ENCODE measurements around the gene C12orf42.
"Not testable (repeated sequence)": the region's sequence is repeated elsewhere in the genome, so short reads cannot be mapped to it uniquely, and the experiment has no call there.

C12orf42 gene

DNA sequence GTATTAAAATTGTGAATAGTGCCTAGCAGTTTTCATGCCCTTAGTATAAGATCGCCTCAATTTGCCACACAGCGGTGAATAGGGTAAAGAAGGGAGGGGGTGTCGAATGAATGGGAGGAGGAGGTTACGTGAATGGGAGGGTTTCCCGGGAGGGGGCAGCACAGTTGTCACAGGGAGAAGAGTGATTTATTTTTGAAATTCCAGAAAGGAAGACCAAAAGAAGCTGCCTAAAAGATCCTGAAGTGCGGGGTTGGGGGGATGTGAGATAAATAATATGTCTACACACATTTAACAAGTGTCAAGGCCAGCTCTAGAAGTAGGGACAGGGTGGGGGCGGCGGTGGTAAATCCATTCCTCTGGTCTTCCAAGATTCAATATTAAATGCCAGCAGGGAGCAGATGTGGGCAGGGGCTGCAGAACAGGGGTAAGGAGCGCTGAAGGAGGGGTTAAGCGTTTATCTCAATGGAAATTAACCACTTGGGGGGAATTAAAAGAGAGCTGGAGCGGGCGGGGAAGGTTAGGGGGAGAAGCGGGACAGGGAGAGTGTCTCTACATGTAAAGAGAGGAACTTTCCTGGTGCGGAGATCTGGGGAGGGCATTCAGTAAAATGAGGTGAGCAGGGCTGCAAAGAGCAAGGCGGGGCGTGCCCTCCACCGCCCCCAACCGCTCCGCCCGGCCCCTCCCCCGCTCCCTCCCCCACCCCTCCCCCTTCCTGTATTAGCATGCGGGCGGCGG, 867 bp downstream of the C12orf42 start:
- DNase-seq: no peak

DNA sequence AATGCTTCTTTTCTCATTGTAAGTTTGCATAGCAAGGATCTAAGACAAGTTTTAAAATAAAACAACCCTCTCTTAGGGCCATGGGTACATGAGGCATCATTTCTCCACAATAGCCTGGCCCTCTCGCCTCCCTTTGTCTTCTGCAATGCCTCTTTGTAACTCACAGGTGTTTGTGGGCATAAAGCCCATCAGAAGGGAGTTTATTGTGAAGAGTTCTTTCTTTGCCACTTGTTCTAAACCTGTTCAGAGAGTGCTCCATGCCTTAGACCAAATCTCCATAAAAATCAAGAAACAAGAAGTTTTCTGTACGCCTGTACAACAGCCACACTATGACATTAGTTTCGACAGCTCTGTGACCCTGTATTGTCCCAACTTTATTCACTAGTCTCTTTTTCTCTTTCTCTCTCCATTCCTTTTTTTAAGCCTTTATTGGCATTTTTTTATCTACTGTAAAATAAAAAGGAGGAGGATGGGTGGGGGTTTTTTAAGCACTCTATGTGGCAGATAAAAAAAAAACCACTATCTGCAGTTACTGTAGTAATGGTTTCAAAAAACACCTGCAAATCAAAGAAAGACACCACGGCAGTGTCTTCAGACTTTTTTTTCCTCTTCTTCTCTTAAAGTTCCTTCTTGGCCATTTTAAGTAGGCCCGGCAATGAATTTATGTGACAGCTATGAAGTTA, 1.6 kb downstream of the C12orf42 start:
- DNase-seq: no peak

DNA sequence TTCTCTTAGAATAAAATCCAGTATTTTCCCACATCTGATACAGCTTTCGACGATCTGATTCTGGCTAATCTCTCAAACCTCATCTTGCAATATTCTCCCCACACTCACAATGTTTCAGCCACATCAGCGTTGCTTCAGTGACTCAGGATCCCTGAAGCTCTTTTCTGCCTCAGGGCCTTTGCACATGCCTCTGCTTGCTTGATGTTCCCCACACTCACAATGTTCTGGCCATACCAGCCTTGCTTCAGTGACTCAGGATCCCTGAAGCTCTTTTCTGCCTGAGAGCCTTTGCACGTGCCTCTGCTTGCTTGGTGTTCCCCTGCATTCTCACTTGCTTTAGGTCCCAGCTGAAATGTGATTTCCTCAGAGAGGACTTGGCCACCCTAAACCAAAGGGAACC, 2.6 kb downstream of the C12orf42 start:
- no peak for DNase-seq

DNA sequence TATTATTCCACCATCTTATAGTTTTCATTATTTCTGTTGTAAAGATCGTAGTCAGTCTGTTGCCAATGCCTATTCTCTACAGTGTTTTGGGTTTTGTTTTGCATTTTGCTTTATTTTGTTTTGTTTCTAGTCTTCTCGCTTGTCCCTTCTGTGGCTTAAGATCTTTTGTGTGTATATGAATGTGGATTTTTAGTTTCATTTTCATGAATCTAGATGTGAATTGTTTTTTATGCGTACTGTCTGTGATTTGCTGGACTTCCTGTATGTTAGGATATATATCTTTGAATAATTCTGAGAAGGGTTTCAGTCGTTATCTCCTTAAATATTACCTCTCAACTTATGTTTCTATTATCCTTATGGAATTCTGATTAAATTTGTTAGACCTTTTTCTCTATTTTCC, 13.4 kb downstream of the C12orf42 start:
- no peak for DNase-seq

DNA sequence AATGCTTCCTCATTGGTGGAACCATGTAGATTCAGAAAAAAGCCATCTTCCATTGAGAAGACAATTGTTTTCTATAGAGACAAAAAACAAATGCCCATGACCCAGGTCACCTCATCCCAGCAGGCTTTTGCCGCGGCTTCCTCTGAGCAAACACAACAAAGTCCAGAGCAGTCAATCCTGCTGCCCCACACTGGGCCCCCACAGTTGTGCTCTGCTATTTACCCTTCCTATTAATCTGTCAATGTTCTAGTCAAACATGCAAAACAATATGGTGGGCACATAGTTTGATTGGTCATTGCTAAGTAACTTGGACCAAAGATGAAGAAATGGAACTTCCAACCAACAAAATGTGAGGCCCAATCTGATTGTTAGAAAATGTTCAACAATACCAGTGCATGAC, 20.7 kb downstream of the C12orf42 start:
- DNase-seq: no peak

DNA sequence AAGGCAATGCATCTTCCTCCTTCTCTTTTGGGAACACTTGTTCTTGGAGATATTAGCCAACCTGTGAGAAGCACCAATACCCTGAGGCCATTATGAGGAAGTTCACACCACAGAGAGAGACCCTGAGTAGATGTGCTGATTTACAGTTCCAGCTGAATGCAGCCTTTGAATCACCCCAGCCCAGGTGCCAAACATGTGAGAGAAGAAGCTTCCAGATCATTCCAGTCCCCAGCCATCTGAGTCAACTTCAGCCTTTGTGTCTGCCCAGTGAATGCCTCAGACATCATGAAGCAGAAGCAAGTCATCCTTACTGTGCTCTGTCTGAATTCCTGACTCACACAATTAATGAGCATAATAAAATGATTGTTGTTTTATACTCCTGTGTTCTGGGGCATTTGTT, 25.1 kb downstream of the C12orf42 start:
- DNase-seq: no peak

DNA sequence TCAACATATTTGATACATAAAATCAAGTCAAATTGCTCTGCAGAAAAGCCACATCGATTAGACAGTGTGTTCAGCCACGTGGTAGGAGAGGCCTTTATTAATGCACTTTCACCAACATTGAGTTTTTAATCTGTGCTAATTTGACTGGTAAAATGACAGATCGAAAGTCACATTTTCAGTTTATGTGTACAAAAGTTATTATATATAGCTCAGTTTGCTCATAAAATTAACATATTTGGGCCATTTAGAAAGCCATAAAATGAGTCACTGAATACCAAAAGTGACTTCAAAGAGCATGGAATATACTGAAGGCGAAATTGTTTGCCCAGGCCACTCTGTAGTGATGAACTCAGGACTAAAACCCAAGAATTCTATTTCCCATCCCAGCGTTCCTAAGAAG, 26.0 kb downstream of the C12orf42 start:
- DNase-seq: no peak

DNA sequence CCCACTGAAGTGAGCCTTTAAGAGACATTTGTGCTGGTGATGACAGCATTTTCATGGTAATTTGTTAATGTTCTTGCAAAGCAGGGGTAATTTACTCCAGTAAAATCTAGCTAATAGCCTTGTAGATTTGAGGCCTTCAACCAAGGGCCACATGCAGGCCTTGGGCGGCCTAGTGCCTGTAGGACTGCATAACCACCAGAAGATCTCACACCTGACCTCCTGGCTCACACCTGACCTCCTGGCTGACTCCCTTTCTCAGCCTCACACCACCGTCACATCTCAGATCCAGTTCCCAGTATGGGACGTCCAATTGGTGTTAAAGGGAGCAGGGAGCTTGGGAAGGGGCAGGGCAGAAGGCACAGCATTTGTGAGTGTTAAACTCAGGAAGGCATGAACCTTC, 26.9 kb downstream of the C12orf42 start:
- no peak for DNase-seq

DNA sequence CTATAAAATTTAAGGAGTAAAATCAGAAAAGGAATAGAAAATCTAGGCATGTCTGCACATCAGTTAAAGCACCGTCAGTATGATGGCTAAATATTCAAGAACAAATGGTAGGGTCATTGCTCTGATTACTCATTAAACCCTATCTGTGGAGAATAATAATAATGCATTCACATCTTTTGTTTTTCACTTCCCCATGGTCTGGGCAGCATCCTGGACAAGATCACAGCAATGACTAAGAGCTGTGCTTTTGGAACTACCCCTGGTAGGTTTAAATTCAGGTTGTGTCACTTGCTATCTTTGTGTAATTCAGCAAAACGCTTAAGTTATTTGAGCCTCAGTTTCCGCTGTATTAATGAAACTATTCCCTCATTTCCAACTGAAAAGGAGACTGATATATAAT, 33.1 kb downstream of the C12orf42 start:
- no peak for DNase-seq

DNA sequence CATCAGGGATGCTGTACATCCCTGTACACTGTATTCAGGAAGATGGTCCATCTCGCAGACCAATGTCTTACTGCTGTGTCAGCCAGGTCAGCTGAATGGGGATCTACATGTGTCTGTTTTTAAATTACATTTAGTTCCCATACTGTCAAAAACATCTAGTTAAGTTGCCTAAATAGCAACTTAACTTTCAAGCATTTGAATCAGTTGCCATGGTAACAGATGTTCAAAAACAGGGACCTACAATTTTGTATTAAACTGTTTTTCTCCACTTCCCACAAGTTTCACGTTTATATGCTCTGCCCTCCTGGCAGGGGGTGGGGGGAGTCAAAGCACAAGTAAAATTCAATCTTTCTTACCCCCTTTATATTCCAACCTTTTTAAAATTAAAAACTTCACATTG, 38.3 kb downstream of the C12orf42 start:
- no peak for DNase-seq

DNA sequence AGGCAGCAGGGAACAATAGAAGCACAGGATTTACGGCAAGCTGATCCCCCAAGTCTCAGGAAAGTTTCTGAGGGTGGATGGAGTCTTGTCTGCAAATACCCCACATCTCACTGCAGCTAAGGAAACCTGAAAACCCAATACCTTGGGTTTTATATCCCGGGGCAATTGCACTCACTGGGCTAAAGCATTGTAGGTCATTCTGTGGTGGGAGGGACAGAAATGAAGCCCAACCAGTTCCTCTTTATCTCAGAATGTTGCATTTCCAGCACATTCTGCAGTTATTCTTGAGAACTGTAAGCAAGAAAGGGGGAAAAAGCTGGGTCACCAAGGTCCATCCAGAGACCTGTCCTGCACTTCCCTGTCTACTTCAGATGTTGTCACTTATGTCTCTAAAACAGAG, 39.8 kb downstream of the C12orf42 start:
- DNase-seq: no peak

DNA sequence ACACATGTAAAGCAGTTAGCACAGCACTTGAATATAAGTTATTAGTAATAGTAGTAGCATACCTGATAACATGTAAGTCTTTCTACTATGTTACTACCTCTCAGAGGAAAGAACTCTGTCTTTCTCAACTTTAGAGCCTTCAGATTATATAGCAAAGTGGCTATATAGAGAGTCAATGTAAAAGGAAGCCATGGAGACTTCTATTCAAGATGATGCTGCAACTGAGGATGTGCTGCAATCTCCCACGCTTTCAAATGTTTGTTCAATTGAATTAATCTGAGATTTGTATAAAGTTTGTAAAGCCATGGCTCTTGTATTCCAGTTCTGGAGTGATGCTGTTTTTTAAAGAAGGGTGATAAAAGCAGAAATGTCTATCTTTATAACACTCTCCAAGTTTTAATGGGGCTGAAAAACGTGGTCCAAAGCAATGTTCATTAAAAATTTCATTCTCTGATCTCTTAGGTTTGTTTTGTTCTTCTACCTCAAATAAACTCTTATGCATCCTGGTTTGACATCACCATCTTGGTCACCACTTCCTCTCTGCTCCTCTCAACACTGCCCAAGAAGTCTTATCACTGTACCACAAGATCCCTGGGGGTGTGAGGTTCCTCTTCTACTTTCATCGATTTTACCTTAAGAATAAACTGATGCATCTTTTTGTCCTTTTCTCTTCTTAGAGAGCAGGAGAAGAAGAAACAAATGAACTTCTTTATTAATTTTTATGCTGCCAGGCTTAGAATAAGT, 40.6 kb downstream of the C12orf42 start:
- no peak for DNase-seq

DNA sequence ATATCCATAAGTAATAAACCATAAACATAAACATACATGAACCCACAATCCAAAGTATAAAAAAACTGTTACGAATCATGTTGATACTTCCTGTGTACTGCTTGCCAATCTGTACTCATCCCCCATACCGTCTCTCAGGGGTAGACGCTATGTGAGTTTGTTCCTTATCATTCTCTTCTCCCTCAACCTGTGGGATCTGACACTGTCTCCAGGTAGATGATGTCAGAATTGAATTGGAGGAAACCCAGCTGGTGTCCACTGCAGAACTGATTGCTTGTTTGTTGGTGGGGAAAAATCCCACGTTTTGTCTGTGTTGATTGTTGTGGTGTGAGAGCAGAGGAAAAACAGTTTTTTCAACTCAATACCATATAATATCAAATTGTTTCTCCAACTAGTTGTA, 50.8 kb downstream of the C12orf42 start:
- no peak for DNase-seq

DNA sequence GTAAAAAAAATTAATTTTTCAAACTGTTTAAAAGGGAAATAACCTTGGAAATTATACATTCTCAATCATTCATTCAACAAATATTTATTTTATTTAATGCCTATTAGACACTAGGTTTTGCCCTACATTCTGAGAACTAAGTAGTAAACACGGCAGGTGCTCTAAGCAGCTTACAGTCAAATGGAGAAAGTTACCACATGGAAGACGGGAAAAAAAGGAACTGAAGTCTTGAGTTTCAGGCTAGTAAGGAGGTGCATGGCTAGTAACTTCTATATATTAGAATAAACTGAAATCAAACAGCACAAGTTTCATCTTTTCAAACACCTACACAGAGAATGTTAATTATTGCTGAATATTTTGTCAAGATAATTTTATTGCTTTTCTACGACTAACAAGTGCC, 52.9 kb downstream of the C12orf42 start:
- no peak for DNase-seq

DNA sequence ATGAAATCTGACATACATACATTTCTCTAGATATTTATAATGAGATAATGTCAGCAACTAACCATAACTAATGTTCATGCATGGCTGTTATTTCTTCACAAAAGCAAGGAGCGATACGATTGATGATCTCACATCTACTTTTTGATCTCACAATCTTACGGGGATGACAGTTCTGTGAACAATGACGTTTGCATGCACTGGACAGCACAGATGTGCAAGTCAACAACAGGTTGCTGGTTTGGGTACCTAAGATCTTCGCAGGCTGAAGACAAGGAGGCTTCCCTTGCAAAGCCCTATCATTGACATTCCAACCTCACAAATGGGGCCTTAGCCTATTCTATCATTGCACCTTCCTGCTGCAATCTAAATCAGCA, 53.6 kb downstream of the C12orf42 start:
- DNase-seq: no peak

DNA sequence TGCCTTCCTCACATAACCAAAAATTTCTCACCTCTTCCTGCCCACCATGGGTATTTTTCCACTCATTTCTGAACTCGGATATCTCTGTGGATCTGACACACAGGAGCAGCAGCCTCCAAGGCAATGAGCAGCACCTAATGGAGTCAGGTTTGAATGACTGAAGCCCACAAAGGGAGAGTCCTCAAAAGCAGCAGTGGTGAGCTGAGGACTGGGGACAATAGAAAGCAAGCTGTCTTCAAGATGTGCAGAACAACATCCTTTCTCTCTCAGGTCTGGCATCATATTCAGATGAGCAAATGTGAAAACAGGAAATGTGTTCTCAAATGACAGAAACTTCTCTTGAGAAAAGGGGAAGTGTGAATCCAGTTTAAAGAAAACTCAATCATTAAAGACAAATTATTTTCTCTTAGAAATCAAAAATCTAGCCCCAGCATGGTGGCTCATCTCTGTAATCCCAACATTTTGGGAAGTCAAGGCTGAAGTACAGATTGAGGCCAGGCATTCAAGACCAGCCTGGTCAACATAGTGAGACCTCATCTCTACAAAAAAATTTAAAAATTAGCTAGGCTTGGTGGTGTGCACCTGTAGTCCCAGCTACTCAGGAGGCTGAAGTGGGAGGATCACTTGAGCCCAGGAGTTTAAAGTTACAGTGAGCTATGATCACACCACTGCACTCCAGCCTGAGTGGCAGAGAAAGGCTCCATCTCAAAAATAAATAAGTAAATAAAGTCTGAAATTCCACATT, 54.2 kb downstream of the C12orf42 start:
- no peak for DNase-seq

DNA sequence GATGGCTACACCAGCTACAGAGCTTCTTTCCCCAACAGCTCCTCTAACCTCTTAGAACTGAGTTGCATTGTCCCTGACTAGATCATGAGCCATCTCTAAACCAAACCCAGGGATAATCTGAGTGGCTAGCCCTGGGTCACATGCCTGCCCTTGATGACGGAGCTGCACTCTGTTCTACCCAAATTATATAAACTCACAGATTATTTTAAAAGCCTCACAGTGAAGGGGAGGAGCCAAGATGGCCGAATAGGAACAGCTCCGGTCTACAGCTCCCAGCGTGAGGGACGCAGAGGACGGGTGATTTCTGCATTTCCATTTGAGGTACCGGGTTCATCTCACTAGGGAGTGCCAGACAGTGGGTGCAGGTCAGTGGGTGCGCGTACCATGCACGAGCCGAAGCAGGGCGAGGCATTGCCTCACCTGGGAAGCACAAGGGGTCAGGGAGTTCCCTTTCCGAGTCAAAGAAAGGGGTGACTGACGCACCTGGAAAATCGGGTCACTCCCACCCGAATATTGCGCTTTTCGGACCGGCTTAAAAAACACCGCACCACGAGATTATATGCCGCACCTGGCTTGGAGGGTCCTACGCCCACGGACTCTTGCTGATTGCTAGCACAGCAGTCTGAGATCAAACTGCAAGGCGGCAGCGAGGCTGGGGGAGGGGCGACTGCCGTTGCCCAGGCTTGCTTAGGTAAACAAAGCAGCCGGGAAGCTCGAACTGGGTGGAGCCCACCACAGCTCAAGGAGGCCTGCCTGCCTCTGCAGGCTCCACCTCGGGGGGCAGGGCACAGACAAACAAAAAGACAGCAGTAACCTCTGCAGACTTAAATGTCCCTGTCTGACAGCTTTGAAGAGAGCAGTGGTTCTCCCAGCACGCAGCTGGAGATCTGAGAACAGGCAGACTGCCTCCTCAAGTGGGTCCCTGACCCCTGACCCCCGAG, 61.3 kb downstream of the C12orf42 start:
- not testable (repeated sequence) for DNase-seq

DNA sequence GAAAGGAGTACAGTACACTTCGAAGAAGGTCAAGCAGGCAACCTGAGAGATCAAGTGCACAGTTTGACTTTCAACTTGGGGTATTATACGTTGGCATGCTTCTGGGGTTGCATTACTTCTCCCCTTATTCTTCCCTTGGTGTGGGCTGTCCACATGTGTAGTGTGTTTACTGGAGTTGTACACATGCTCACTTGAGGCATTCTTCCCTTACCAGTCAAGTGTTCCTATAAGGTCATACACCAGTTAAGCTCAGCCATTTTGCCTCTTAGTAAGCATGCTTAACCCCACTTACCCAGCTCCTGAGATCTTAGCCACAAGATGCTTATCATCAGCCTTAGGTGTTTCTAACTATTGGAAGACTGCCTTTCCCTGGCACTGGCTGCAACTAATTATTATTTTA, 63.8 kb downstream of the C12orf42 start:
- no peak for DNase-seq

DNA sequence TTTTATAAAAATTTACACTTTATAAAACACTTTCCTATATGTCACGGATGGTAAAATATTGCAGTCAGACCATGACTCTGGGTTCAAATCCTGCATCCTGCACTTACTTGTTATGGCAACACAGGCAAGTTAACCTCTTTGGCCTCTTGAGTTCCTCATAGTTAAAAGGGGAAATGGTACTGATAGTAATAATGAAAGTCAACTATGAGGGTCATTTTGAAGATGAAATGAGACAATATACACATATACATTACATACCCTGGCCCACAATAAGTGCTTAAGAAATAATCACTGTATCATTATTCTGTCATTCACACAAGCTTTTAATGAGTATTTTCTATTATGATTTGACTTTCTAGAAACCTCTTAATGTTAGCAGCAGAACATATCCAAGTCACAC, 64.4 kb downstream of the C12orf42 start:
- DNase-seq: no peak

DNA sequence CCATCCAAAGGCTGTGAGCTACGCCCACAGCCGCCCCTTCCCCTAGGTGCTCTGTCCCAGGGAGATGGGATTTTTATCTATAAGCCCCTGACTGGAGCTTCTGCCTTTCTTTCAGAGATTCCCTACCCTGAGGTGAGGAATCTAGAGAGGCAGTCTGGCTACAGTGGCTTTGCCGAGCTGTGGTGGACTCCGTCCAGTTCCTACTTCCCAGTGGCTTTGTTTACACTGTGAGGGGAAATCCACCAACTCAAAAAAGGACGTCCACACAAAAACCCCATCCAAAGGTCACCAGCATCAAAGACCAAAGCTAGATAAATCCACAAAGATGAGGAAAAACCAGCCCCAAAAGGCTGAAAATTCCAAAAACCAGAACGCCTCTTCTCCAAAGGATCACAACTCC, 70.1 kb downstream of the C12orf42 start:
- DNase-seq: not testable (repeated sequence)

DNA sequence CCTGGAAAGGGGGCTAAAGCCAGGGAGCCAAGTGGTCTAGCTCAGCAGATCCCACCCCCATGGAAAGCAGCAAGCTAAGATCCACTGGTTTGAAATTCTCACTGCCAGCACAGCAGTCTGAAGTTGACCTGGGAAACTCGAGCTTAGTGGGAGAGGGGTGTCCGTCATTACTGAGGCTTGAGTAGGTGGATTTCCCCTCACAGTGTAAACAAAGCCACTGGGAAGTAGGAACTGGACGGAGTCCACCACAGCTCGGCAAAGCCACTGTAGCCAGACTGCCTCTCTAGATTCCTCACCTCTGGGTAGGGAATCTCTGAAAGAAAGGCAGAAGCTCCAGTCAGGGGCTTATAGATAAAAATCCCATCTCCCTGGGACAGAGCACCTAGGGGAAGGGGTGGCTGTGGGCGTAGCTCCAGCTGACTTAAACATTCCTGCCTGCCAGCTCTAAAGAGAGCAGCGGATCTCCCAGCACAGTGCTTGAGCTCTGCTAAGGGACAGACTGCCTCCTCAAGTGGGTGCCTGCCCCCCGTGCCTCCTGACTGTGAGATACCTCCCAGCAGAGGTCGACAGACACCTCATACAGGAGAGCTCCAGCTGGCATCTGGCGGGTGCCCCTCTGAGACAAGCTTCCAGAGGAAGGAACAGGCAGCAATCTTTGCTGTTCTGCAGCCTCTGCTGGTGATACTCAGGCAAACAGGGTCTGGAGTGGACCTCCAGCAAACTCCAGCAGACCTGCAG, 70.8 kb downstream of the C12orf42 start:
- DNase-seq: not testable (repeated sequence)

DNA sequence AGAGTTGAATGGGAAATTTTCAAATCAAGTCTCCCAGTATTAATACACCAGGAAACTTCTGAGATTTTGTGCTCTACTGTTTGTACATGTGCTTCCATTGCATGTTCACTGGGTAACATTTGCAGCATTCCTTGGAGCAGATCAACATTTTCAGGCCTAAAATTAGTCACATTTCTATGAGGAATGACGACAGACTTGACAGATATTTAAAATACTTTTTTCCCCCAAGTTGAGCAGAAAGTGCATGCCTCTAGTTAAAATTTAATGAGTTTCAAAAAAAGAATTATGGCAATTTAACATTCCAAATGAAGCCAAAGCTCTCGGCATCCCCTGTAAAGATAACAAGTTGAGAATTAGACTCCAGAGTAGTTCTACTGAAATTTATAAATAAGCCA, 72.3 kb downstream of the C12orf42 start:
- DNase-seq: no peak

Data from fibroblast of skin of right quadriceps (primary cell).